ACC112 (cell line): ENCODE measurements around the gene TIMM13.
"Not testable (repeated sequence)": the region's sequence is repeated elsewhere in the genome, so short reads cannot be mapped to it uniquely, and the experiment has no call there.

Experiments
- H2AFZ ChIP-seq: fragments of 200-600 bp; sonication (generic); one replicate; pipeline ENCODE4 v1.6.0; 2017; ENCODE audit warnings: antibody characterized with exemption, low read length; ENCODE audit not compliant: unreplicated experiment
- H3K27ac ChIP-seq: fragments of 200-600 bp; sonication (generic); 2 replicates; pipeline ENCODE4 v1.5.1; 2014; ENCODE audit warnings: low read depth, mild to moderate bottlenecking, antibody characterized with exemption, low read length, moderate library complexity
- H3K27me3 ChIP-seq: fragments of 200-600 bp; sonication (generic); 2 replicates; pipeline ENCODE4 v1.6.1; 2014; ENCODE audit warnings: mild to moderate bottlenecking, antibody characterized with exemption, low read length, moderate library complexity, mixed read lengths; ENCODE audit not compliant: insufficient read depth
- H3K36me3 ChIP-seq: fragments of 200-600 bp; sonication (generic); 2 replicates; pipeline ENCODE4 v1.6.1; 2016; ENCODE audit warnings: mild to moderate bottlenecking, antibody characterized with exemption, low read length, moderate library complexity, mixed read lengths; ENCODE audit not compliant: insufficient read depth
- H3K4me1 ChIP-seq: fragments of 200-600 bp; sonication (generic); one replicate; pipeline ENCODE4 v1.6.1; 2016; ENCODE audit warnings: low read length, mixed read lengths; ENCODE audit not compliant: insufficient read depth, unreplicated experiment, control insufficient read depth
- H3K4me3 ChIP-seq: fragments of 200-600 bp; sonication (generic); 2 replicates; pipeline ENCODE4 v1.5.1; 2014; ENCODE audit warnings: mild to moderate bottlenecking, low read depth, low read length
- H3K79me2 ChIP-seq: fragments of 200-600 bp; sonication (generic); one replicate; pipeline ENCODE4 v1.6.0; 2016; ENCODE audit warnings: low read length; ENCODE audit not compliant: control insufficient read depth, unreplicated experiment, insufficient read depth

Gene TIMM13

GRCh38 chr19:2420490-2420889 is 6.9 kb downstream of the TIMM13 start:
- peaks cover 14% of the 10 kb centered on the region for H3K79me2 ChIP-seq
- no peak overlapping the region for H2AFZ ChIP-seq
- no peaks in the 10 kb centered on the region for H3K27me3 ChIP-seq
- H3K27ac ChIP-seq = no peak overlapping the region
- H3K4me3 ChIP-seq = no peak overlapping the region
- H3K36me3 ChIP-seq = no peaks in the 10 kb centered on the region
- H3K4me1 ChIP-seq = peaks cover 1% of the 10 kb centered on the region

GRCh38 chr19:2419754-2420153 is 7.6 kb downstream of the TIMM13 start:
- Histone ChIP-seq H3K4me1 (no peaks in the 10 kb centered on the region), H3K36me3 (no peaks in the 10 kb centered on the region), H3K27ac (no peak overlapping the region), H3K27me3 (no peaks in the 10 kb centered on the region), H3K4me3 (no peak overlapping the region), H3K79me2 (peaks cover 11% of the 10 kb centered on the region), H2AFZ (no peak overlapping the region)

- Histone ChIP-seq H2AFZ (no peak overlapping the region), H3K4me1 (no peaks in the 10 kb centered on the region), H3K27ac (no peak overlapping the region), H3K36me3 (no peaks in the 10 kb centered on the region), H3K4me3 (no peak overlapping the region), H3K27me3 (no peaks in the 10 kb centered on the region), H3K79me2 (peaks cover 3% of the 10 kb centered on the region)
Measured at GRCh38 chr19:2417881-2418406, 9.4 kb downstream of the TIMM13 start.

- H3K36me3 ChIP-seq, H3K27me3 ChIP-seq, H2AFZ ChIP-seq, H3K4me3 ChIP-seq, H3K79me2 ChIP-seq, H3K27ac ChIP-seq, H3K4me1 ChIP-seq: not testable (repeated sequence)
Measured at GRCh38 chr19:2417436-2417835, 9.9 kb downstream of the TIMM13 start.

GRCh38 chr19:2416321-2417097 is 10.9 kb downstream of the TIMM13 start:
- Histone ChIP-seq H3K27ac (no peak overlapping the region), H3K79me2 (no peaks in the 10 kb centered on the region), H3K36me3 (no peaks in the 10 kb centered on the region), H3K4me1 (no peaks in the 10 kb centered on the region), H3K4me3 (no peak overlapping the region), H3K27me3 (no peaks in the 10 kb centered on the region), H2AFZ (no peak overlapping the region)

GRCh38 chr19:2415973-2416319 is 11.4 kb downstream of the TIMM13 start:
- Histone ChIP-seq H3K27ac (no peak overlapping the region), H3K4me1 (no peaks in the 10 kb centered on the region)

GRCh38 chr19:2415281-2415972 is 12.0 kb downstream of the TIMM13 start:
- H3K27ac ChIP-seq = no peak overlapping the region
- H3K4me1 ChIP-seq = no peaks in the 10 kb centered on the region

More at GRCh38 chr19:2415973-2416319, 11.4 kb downstream of the TIMM13 start:
- Histone ChIP-seq H3K4me3 (no peak overlapping the region), H3K36me3 (no peaks in the 10 kb centered on the region), H3K79me2 (no peaks in the 10 kb centered on the region), H3K27me3 (no peaks in the 10 kb centered on the region), H2AFZ (no peak overlapping the region)

GRCh38 chr19:2413629-2414028 is 13.8 kb downstream of the TIMM13 start:
- no peak overlapping the region for H3K4me3 ChIP-seq
- no peaks in the 10 kb centered on the region for H3K4me1 ChIP-seq
- no peak overlapping the region for H3K27ac ChIP-seq
- H3K36me3 ChIP-seq = no peaks in the 10 kb centered on the region
- H3K27me3 ChIP-seq = no peaks in the 10 kb centered on the region
- H3K79me2 ChIP-seq = no peaks in the 10 kb centered on the region
- no peak overlapping the region for H2AFZ ChIP-seq

More at GRCh38 chr19:2415281-2415972, 12.0 kb downstream of the TIMM13 start:
- Histone ChIP-seq H3K79me2 (no peaks in the 10 kb centered on the region), H3K4me3 (no peak overlapping the region), H3K27me3 (no peaks in the 10 kb centered on the region), H3K36me3 (no peaks in the 10 kb centered on the region), H2AFZ (no peak overlapping the region)

GRCh38 chr19:2413159-2413558 is 14.2 kb downstream of the TIMM13 start:
- Histone ChIP-seq H2AFZ (no peak overlapping the region), H3K4me1 (no peaks in the 10 kb centered on the region), H3K27ac (no peak overlapping the region), H3K4me3 (no peak overlapping the region), H3K27me3 (no peaks in the 10 kb centered on the region), H3K79me2 (no peaks in the 10 kb centered on the region), H3K36me3 (no peaks in the 10 kb centered on the region)

- H2AFZ ChIP-seq = no peak overlapping the region
- no peaks in the 10 kb centered on the region for H3K79me2 ChIP-seq
- H3K4me1 ChIP-seq = no peaks in the 10 kb centered on the region
- H3K4me3 ChIP-seq = no peak overlapping the region
- no peak overlapping the region for H3K27ac ChIP-seq
- H3K36me3 ChIP-seq = no peaks in the 10 kb centered on the region
- H3K27me3 ChIP-seq = no peaks in the 10 kb centered on the region
Measured at GRCh38 chr19:2412449-2412848, 14.9 kb downstream of the TIMM13 start.

- Histone ChIP-seq H3K4me3 (no peak overlapping the region), H3K27ac (no peak overlapping the region), H2AFZ (no peak overlapping the region), H3K79me2 (no peaks in the 10 kb centered on the region), H3K4me1 (no peaks in the 10 kb centered on the region), H3K27me3 (no peaks in the 10 kb centered on the region), H3K36me3 (no peaks in the 10 kb centered on the region)
Measured at GRCh38 chr19:2411709-2412108, 15.7 kb downstream of the TIMM13 start.
